CD14-positive monocyte (primary cell): Measurements from ENCODE around the gene KRTAP4-8. TPM values are rescaled to one million over a fixed set of nuclear protein-coding genes. Genes with fewer than 3 reads are reported as not detected.

Source experiments
- DNase-seq, 3 donors: peaks; one replicate each; pipeline ENCODE4 v3.0.0-alpha.2; 2011 to 2022
- H2AFZ ChIP-seq: 2 replicates; pipeline ENCODE4 v1.6.0; 2012; ENCODE audit warnings: mild to moderate bottlenecking, low read depth, low read length, inconsistent platforms; ENCODE audit not compliant: insufficient read depth, poor library complexity, severe bottlenecking
- H3K27ac ChIP-seq, 2 donors: 1 replicate in 1 of 2; 2 replicates in 1 of 2; pipeline ENCODE4 v1.5.1; 2012 to 2013; ENCODE audit warnings: low read length in 2 of 2, control low read depth in 1 of 2, inconsistent platforms in 1 of 2, low read depth in 1 of 2, mild to moderate bottlenecking in 1 of 2
- H3K27me3 ChIP-seq, 2 donors: one replicate each; pipeline versions ENCODE4 v1.6.0 to v1.6.1; 2011 to 2013; ENCODE audit warnings: low read length in 2 of 2; ENCODE audit not compliant: control insufficient read depth in 2 of 2, insufficient read depth in 2 of 2
- H3K36me3 ChIP-seq, 2 donors: replicated peaks in 1 of 2; 1 replicate in 1 of 2; 2 replicates in 1 of 2; pipeline versions ENCODE4 v1.5.1 to v1.6.1; 2012 to 2013; ENCODE audit warnings: low read length in 2 of 2, control low read depth in 1 of 2, inconsistent platforms in 1 of 2, mild to moderate bottlenecking in 1 of 2; ENCODE audit not compliant: insufficient read depth in 2 of 2, control insufficient read depth in 1 of 2
- H3K4me1 ChIP-seq, 2 donors: 1 replicate in 1 of 2; 2 replicates in 1 of 2; pipeline versions ENCODE4 v1.5.1 to v1.6.1; 2012 to 2013; ENCODE audit warnings: low read length in 2 of 2, control low read depth in 1 of 2, inconsistent platforms in 1 of 2, mild to moderate bottlenecking in 1 of 2, moderate library complexity in 1 of 2; ENCODE audit not compliant: insufficient read depth in 2 of 2, control insufficient read depth in 1 of 2
- H3K4me2 ChIP-seq: replicated peaks from 2 replicates; pipeline ENCODE3; 2012; ENCODE audit warnings: low read length, moderate library complexity, mild to moderate bottlenecking; ENCODE audit not compliant: poor library complexity, severe bottlenecking; ENCODE audit errors: extremely low read depth
- H3K4me3 ChIP-seq, 3 experiments: fragments of 200-600 bp in 1 of 3; sonication (generic) in 1 of 3; replicated peaks in 1 of 3; 1 replicate in 2 of 3; 2 replicates in 1 of 3; pipeline ENCODE4 v1.5.1; 2011 to 2013; ENCODE audit warnings: low read length in 3 of 3, mild to moderate bottlenecking in 3 of 3, control low read depth in 2 of 3, low read depth in 2 of 3, inconsistent platforms in 1 of 3, moderate library complexity in 1 of 3
- H3K79me2 ChIP-seq: 2 replicates; pipeline ENCODE4 v1.6.0; 2012; ENCODE audit warnings: mild to moderate bottlenecking, control low read depth, inconsistent platforms, low read length, moderate library complexity; ENCODE audit not compliant: insufficient read depth
- H3K9ac ChIP-seq: 2 replicates; pipeline ENCODE4 v1.6.0; 2017; ENCODE audit warnings: low read length, mild to moderate bottlenecking; ENCODE audit not compliant: insufficient read depth, poor library complexity, severe bottlenecking
- H3K9me3 ChIP-seq, 2 donors: replicated peaks in 1 of 2; 1 replicate in 1 of 2; 2 replicates in 1 of 2; pipeline versions ENCODE4 v1.5.1 to v1.6.1; 2012 to 2013; ENCODE audit warnings: low read length in 2 of 2, control low read depth in 1 of 2; ENCODE audit not compliant: control insufficient read depth in 1 of 2, insufficient read depth in 1 of 2
- H4K20me1 ChIP-seq: 2 replicates; pipeline ENCODE4 v1.6.0; 2012; ENCODE audit warnings: mild to moderate bottlenecking, low read length, control low read depth, moderate library complexity; ENCODE audit not compliant: insufficient read depth
- H3K27ac Mint-ChIP-seq, 7 donors: one replicate each; pipeline ENCODE4 v1.8.0; 2020; ENCODE audit warnings: mild to moderate bottlenecking in 7 of 7, mixed read lengths in 7 of 7, moderate library complexity in 6 of 7, inconsistent platforms in 2 of 7
- H3K27me3 Mint-ChIP-seq, 3 donors: one replicate each; pipeline ENCODE4 v1.8.0; 2021 to 2022; ENCODE audit warnings: low read depth in 3 of 3, mild to moderate bottlenecking in 3 of 3, mixed read lengths in 3 of 3, moderate library complexity in 3 of 3, inconsistent platforms in 1 of 3
- H3K36me3 Mint-ChIP-seq, 2 donors: one replicate each; pipeline ENCODE4 v1.8.0; 2020; ENCODE audit warnings: mixed read lengths in 2 of 2, inconsistent platforms in 1 of 2, mild to moderate bottlenecking in 1 of 2
- H3K4me1 Mint-ChIP-seq: one replicate; pipeline ENCODE4 v1.8.0; 2020; ENCODE audit warnings: mild to moderate bottlenecking, mixed read lengths
- H3K4me3 Mint-ChIP-seq, 2 donors: one replicate each; pipeline ENCODE4 v1.8.0; 2020; ENCODE audit warnings: mild to moderate bottlenecking in 2 of 2, mixed read lengths in 2 of 2, moderate library complexity in 1 of 2
- H3K9me3 Mint-ChIP-seq, 7 donors: one replicate each; pipeline ENCODE4 v1.8.0; 2020 to 2022; ENCODE audit warnings: mixed read lengths in 7 of 7, mild to moderate bottlenecking in 6 of 7, moderate library complexity in 6 of 7, inconsistent platforms in 2 of 7
- CTCF ChIP-seq: fragments of 200-600 bp; IDR thresholded peaks from one replicate; pipeline ENCODE4 v1.8.0; 2022; ENCODE audit warnings: antibody characterized with exemption, mild to moderate bottlenecking
- WGBS: methylation state at CpG from one replicate; pipeline ENCODE4 v1.1.5; 2013; ENCODE audit warnings: missing lambda C conversion rate; ENCODE audit not compliant: insufficient coverage; 5-methylcytosine and 5-hydroxymethylcytosine counted together
- intact Hi-C, 2 donors: fragments of 100-400 bp; cut with micrococcal nuclease; formaldehyde crosslinking; loops; one replicate each; pipeline versions ENCODE4 v1.15.0 to v1.15.1; 2023
- polyA plus RNA-seq, 3 donors: library from polyadenylated mRNA; depleted of rRNA in 1 of 3; unstranded in 2 of 3; stranded (reverse) in 1 of 3; fragments of 300-500 nt in 2 of 3; fragments of >200 nt in 1 of 3; fragmentation: Illumina TruSeq in 2 of 3; gene quantifications; 1 replicate in 2 of 3; 2 replicates in 1 of 3; pipeline ENCODE4 v1.2.3, GENCODE V29; 2012 to 2021

KRTAP4-8 gene
- polyA plus RNA-seq, 3 donors = not detected

GRCh38 chr17:41133880-41134735, 36.2 kb upstream of the KRTAP4-8 start:
- no peak overlapping the region for H3K27ac ChIP-seq
- no peak overlapping the region for H3K27ac Mint-ChIP-seq
- no peaks in the 10 kb centered on the region for H4K20me1 ChIP-seq
- H3K36me3 Mint-ChIP-seq = no peaks in the 10 kb centered on the region
- no peaks in the 10 kb centered on the region for H3K27me3 Mint-ChIP-seq
- no peak for TF ChIP-seq CTCF
- intact Hi-C loops = no loop called here
- H3K36me3 ChIP-seq = no peaks in the 10 kb centered on the region
- no peaks in the 10 kb centered on the region for H3K79me2 ChIP-seq
- WGBS = no CpG with 5 or more reads among the region's 2 CpGs
- no peak overlapping the region for H3K4me2 ChIP-seq
- H3K9me3 ChIP-seq = no peaks in the 10 kb centered on the region
- DNase-seq = no peak
- H3K4me3 ChIP-seq = no peak overlapping the region
- no peak overlapping the region for H2AFZ ChIP-seq
- no peaks in the 10 kb centered on the region for H3K4me1 ChIP-seq
- H3K4me1 Mint-ChIP-seq = no peaks in the 10 kb centered on the region
- H3K9ac ChIP-seq = no peak overlapping the region
- peaks cover 0 to 9% (median 4%) of the 10 kb centered on the region in 7 donors for H3K9me3 Mint-ChIP-seq
- no peak overlapping the region for H3K4me3 Mint-ChIP-seq
- no peaks in the 10 kb centered on the region for H3K27me3 ChIP-seq

- no peak for DNase-seq
- intact Hi-C loops = no loop called here
- no peak overlapping the region for H2AFZ ChIP-seq
- no peaks in the 10 kb centered on the region for H3K79me2 ChIP-seq
- no peaks in the 10 kb centered on the region for H3K9me3 ChIP-seq
- no peak for TF ChIP-seq CTCF
- H3K4me2 ChIP-seq = no peak overlapping the region
- Mint-ChIP-seq H3K27me3 (no peaks in the 10 kb centered on the region), H3K27ac (no peak overlapping the region), H3K4me1 (no peaks in the 10 kb centered on the region), H3K36me3 (no peaks in the 10 kb centered on the region), H3K9me3 (peaks cover 0 to 2% (median 0%) of the 10 kb centered on the region in 7 donors), H3K4me3 (no peak overlapping the region)
- H3K27ac ChIP-seq = no peak overlapping the region
- no peak overlapping the region for H3K4me3 ChIP-seq
- H3K27me3 ChIP-seq = no peaks in the 10 kb centered on the region
- H3K4me1 ChIP-seq = no peaks in the 10 kb centered on the region
- H3K36me3 ChIP-seq = no peaks in the 10 kb centered on the region
- H4K20me1 ChIP-seq = no peaks in the 10 kb centered on the region
- no peak overlapping the region for H3K9ac ChIP-seq
- WGBS = 100% methylated on average over 2 of the region's 3 CpGs
Measured at GRCh38 chr17:41131979-41132378, 34.0 kb upstream of the KRTAP4-8 start.
